GM18867 (cell line): Measurements from ENCODE around the gene HPS1.
A peak's percentile ranks its signal among the peaks of the same experiment; 100 is the strongest.
"Not testable (repeated sequence)": the region's sequence is repeated elsewhere in the genome, so short reads cannot be mapped to it uniquely, and the experiment has no call there.

Source experiments
- ATAC-seq: cut with Tn5 transposase; IDR thresholded peaks from one replicate; pipeline ENCODE4 v1.9.1; 2021; ENCODE audit warnings: mild to moderate bottlenecking, moderate library complexity; ENCODE audit not compliant: unreplicated experiment

HPS1 gene

DNA sequence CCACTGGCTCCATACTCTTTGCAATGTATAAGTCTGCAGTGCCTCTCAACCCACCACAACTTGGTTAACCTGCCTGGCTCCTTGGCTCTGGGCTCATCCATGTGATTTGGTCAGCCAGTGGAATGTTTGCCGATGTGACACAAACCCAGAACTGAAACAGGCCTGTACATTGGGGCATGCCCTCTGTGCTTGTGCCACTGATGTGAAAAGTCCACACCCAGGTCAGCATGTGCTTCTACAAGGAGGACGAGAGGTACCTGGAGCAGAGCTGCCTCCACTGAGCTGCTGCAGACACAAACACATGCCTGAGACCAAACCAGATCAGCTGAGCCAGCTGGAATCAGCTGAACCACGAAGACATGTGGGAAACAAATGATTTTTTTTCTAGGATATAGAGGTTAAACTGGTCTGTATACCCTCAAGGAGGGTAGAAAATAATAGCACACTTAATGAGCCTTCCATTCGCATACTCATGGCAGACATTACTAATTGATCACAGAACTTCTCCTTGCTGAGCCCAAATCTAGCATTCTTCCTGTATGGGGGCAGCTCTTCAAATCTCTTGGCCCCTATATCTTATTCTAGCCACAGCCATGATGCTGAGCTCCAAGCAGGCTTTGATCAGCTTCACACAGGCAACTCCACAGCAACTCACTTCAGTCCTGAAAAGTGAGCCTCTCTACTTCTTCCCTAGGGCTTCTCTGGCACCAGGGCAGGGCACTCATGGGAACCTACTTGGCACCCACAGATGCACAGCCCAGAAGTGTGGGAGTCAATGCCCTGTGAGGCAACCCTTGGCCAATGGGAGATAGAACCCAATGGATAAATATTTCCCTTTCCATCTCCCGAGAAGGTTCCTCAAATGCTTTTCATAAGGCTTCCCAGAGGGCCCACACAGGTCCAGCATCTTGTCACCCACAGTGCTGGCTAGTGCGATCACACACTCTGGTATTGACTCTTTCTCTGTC, 50.4 kb downstream of the HPS1 start:
- no peak for ATAC-seq

DNA sequence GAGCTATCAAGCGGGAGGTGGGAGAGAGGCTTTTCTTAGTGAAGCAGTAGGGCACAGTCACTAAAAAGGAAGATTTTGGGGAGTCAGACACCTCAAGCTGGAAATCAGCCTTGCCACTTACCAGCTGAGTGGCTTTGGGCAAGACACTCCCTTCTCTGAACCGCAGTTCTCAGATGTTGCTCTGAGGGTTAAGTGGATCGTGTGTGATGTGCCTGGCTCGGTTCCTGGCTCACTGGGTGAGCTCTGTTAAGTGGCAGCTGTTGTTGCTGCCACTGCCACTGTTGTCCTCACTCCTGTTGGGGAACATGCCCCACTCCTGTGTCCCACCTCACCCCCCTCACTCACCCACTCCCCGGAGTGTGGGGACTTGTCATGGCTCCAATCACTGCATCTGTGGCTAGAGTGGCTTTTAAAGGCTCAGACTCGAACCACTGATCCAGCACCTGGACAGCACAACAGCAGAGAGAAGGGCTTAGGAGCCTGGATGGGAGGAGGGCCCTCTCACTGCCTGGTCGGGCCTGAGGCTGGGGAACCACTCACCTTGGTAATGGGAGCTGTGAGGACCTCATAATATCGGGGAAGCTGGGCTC, 51.8 kb downstream of the HPS1 start:
- ATAC-seq, result no peak

DNA sequence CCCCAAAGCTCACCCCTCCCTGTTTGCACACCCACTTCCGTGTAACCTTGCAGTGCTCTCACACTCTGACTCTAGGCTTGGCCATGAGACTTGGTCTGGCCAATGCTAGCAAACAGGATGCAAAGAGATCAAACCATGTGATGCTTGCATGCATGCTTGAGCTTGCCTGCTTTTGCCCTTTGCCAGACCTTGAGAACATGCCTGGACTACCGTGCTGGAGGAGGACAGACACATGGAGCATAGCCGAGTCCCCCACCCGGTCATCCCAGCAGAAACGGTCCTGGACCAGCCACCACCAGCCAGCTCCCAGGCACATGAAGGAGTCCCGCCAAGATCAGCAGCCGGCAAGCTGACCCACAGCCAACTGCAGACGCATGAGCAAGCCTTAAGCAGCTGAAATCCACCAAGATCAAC, 55.1 kb downstream of the HPS1 start:
- peak; percentile 77 for ATAC-seq

DNA sequence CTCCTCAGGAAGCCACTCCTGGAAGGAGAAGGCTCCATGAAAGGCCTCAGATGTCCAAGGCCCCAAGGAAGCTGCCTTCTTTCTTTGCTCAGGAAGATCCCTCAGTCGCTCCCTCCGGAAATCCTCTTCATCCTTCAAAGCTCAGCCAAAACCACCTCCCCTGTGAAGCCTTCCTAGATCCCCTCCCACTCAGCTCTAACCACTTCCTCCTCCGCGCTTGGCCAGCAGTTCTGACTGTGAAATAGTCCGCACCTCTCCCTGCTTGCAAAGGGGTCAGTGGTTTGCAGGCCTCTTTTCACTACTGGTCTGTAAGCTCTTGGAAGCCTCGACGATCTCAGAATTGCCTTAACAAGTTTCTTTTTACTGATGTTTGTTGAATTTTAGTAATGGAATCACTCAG, 55.7 kb downstream of the HPS1 start:
- peak; percentile 59 for ATAC-seq

DNA sequence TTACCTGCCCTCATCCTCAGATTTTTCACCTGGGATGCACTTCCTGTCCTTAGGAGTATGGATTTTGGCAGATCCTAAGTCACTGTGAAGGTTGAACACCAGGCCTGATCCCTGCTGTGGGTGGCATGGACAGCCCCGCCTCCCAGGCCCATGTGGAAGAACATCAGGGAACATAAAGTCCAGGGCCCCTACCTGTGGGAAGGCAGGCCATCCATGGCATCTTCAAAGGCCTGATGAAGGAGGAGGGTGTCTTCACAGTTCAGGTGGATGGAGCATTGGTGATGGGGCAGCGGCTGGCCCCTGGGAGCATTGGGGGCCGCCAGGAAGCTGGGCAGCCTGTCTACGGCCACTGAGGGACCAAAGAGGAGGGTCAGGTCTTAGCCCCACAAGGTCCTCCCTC, 56.3 kb downstream of the HPS1 start:
- no peak for ATAC-seq

DNA sequence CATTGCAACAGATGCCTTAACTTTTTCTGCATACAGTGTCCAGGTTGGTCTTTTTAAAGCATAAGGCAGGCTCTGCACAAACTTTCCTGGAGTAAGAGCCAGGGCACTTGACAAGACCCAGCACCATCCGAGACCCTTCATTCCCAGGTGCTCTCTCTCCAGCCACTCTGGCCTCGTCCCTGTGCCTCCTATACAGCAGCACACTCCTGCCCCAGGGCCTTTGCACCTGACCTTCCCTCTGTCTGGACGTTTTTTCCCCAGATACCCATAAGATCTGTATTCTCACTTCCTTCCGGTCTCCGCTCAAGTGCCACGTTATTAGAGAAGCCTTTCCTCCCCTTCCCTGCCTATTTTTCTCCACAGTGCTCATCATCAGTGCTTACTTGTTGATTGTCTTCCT, 57.3 kb downstream of the HPS1 start:
- ATAC-seq, result no peak

DNA sequence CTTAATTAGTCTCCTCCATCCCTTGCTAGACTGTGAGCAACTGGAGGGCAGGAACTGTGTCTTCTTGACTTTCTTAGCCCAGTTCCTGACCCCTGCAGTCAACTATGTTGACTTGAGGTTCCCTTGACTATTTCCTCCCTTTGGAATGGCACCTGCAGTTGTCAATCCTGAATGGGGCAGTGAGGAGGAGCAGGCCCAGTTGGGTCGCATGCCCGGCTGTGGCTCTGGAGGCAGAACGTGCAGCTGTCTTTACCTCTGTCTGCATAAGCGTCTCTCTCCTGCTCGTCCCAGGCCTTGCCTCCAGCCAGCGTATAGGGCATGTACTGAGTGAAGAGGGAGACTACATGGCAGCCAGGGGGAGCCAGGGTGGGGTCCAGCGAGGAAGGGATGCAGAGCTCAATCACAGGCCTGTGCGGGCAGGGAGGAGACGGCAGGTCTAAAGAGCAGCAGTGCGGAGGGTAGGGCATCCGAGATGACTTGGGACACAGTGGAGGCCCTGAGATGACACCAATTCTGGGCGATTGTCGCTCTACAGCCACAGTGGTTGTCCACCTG, 58.6 kb downstream of the HPS1 start:
- no peak for ATAC-seq

DNA sequence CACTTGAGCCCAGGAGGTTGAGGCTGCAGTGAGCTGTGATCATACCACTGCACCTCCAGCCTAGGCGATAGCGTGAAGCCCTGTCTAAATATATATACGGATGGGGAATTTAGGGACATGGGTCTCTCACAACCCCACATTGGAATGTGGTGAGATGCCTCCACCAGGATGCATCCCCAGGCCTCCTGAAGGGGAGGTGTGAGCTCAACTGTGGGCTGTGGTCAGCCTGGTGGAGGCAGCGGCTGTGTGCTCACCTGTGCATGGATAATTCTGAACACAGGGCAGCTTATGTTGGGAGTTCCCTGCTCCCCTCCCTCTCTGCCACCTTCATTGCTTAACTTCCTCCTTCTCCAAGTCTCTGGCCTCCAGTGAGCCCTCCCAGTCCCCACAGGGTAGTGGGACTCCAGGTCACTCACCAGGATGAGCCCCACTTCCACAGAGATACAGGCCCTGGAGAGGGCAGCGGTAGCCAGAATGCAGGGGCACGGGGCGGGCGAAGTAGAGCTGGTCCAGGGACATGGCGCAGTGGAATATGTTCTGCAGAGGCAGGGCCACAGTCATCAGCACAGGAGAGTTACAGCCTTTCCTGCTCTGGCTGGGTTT, 62.1 kb downstream of the HPS1 start:
- no peak for ATAC-seq

DNA sequence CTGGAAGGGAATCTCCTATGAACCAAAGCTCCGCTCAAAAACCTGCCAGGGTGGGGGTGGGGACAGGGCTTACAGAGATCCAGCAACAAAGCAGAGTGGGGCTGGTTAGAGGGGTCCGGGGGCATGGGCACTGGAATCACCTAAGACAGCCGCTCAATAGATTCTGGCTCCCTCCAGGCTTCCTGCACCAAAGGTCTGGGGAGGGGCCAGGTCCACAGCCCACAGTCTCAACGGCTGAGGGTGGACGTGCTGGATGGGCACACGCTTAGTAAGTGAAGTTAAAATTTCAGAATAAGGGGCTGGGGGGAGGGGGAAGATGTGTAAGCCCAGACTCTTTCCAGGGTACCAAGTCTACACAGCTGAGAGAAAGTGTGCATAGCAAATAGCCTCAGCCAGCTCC, 62.9 kb downstream of the HPS1 start:
- ATAC-seq, result no peak

DNA sequence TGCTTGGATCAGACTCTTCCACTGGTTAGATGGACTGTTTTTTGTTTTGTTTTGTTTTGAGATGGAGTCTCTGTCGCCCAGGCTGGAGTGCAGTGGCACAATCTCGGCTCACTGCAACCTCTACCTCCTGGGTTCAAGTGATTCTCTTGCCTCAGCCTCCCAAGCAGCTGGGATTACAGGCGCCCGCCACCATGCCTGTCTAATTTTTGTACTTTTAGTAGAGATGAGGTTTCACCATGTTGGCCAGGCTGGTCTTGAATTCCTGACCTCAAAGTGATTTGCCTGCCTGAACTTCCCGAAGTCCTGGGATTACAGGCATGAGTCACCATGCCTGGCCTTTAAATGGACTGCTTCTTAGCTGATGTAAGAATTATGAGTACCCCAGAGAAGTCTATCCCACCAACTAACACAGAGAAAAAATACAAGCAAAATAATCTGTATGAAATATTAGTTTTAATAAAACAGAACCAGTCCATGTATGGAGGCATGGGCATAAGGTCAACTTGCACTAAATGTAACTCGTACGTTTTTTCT, 63.5 kb downstream of the HPS1 start:
- ATAC-seq, result not testable (repeated sequence)

DNA sequence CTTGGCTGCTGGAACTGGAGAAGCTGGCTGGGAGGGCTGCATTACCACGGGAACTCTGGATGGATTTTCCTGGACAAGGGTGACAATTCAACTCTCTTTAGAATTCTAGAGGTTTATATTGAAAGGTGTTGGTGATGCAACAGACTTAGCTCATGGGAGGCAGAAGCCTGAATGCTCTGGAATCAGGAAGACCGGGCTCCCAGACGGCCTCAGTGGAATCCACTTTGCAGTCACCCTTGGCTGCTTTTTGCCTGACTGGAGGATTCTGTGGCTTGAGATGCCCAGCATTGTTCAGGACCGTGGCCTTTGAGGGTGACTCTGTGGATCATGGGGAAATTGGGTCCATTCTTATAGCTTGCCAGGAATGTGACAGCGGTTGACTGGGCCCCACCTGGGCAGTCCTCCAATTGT, 64.0 kb downstream of the HPS1 start:
- ATAC-seq, result no peak

DNA sequence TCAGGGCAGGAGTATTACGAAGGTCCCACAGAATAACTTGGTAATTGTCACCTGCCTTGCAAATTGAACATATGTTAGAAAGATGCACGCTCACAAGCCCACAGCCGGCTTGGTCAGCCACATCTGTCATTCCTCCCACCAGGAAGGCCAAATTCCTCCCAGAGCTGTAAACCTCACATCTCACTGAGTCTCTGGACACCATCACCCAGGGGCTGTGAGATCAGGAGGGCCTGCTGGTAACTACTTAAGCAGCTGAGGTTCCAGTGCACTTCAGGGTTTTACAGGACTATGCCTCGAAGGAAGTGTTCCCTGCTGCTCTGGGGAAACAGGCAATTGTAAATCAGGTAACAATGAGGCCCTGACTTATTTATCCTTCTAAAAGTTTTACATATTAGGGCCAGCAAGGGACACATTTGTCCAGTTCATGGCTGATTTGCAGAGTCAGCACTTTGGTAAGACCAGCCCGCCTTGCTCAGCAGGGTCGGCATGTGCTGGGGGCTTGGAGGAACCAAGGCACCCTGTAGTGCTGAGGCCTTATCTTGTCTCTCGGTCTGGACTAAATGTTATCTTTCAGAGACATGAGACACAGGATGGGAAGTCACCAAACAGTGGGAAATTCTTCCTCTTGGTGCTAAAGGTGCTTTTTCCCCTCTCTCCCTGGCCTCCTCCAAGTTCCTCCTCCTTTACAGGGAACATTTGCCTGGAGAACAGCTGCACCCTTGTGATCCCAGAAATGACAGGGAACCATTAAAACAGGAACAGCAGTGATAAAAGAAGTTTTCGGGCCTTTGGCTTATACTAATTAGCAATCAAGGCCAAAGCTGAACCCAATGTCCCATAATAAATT, 66.0 kb downstream of the HPS1 start:
- no peak for ATAC-seq

DNA sequence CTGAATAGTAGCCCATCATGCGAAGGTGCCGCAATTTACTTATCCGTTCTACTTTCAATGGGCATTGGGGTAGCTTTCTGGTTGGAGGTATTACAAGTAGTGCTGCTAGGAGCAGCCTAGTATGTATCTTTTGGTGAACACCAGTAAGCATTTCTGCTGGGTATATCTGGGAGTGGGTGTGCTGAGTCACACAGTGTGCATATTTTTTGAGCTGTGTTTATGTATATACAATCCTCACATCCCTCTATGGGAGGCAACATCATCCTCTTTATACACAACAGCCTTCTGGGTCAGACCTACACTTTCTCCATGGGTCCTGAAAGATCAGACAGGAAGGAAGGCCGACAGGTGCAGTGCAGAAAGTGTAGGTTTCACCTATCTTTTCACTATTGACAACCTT, 68.0 kb downstream of the HPS1 start:
- no peak for ATAC-seq

DNA sequence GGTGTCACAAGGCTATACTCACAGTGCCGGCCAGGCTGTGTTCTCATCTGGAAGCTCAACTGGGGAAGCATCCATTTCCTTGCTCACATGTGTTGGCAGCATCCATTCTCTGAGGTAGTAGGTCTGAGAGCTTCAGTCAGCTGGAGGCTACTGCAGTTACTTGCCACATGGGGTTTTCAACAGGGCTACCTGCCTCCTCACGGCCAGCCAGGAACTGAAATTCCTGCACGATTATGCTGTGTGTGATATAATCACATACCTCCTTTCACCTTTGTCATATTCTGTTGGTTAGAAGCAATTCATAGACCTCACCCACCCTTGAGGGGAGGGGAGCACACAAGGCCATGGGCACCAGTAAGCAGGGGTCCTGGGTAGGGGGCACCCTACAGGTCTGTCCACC, 69.2 kb downstream of the HPS1 start:
- ATAC-seq, result no peak

DNA sequence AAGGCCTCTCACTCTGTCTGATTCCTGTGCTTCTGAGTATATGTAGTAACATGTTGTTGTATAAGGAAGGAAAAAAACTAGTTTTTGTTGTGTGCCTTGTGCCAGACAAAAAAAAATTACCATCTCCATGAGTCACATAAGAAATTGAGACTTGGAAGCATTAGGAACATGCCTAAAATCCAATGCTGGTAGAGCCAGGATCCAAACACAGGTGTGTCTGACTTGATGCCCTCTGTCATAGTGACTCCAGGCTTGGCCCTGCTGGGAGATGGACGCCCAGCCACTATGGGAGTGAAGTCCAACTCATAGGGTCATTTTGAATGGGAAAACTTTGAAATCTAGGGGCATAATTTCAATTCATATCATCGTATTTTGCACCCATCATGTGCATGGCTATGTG, 69.7 kb downstream of the HPS1 start:
- no peak for ATAC-seq

DNA sequence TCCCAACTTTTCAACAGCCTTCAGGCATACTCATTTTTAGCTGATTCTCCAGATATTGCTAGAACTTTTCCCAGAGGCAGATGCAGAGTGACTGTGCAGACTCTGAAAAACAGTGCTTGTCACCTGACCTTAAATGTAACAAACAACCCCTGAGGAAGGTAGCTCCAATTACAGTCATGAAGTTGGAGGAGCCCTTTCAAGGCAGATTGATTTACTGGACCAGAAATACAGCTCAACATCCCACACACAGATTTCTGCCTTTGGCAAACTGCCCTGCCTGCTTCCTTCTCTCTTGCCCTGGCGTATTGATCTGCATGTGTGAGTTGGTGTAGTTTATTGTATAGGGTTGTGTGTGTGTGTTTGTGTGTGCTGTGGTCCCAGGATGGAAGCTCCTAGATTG, 70.2 kb downstream of the HPS1 start:
- no peak for ATAC-seq

DNA sequence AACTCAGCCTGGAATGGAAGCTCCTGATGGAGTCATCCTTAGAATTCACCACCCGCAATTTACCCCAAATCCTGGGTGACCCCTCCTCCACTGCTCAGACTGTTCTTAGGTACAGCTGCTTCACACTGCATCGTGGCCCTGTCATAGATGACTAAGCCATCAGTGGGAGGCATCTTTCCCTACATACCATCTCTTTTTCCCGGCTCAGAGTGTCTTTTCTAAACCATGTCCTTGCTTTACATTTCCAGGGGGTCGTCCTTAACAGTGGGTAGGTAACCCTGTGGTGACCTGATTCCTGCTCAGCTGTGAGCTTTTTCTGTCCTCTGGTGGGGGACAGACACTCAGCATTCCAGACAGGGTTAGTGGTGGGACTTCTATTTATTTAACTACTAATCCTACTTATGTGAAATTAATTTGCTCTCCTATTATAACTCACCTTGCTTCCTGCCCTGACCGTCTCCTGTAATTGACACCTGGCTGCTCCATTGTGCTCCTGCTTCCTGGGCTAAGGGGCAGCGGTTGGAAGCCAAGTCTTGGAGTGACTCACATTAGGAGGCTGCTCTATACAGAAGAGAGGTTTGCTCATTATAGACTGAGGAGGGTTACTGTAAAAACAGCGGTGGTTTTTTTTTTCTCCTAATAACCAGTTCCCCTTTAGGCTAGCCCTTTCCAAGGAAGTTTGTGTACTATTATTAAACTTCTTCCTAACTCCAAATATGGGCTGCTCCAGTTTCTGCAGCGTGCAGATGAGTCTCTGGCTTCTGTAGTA, 72.3 kb downstream of the HPS1 start:
- no peak for ATAC-seq

DNA sequence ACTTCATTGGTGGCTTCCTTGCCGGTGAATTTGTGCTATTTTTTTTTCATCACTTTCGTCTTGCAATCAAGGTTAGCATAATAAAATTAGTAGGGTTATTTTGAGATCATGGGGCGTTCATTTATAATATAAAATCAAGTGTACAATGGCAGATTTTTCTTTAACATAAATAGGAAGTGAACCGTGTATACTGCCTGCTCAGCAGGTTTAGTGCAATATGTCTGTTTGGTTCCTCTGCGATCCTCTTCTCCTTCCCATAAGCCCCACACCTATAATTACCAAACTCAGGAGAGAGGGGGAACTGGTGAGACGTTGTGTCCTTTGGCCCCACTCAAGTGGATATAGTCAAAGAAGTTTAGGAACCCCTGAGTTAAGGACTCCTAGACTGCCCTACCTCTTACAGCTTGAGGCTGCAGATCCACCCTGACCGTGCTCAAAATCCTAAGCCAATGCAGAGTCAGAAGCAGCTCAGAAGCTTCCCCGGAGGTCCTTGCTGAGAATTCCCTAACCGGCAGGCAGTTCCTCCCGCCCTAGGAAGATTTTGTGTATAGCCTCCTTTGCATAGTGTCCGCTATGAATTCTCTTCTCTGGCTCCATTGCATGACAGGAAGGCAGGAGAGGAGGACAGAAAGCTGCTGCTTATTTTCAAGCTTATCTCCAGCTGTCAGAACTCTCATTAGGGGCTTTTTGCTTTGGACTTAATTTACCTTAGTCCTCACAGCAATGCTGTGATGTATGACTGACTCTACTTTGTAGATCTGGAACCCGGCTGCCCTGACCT, 73.3 kb downstream of the HPS1 start:
- no peak for ATAC-seq
